Urinary bladder (tissue), 4 donors: ENCODE measurements around the gene LIN28A. TPM values are rescaled to one million over a fixed set of nuclear protein-coding genes. Genes with fewer than 3 reads are reported as not detected.
"Not testable (repeated sequence)": the region's sequence is repeated elsewhere in the genome, so short reads cannot be mapped to it uniquely, and the experiment has no call there.

Source experiments
- DNase-seq: peaks from one replicate; pipeline ENCODE4 v3.0.0-alpha.2; 2015; ENCODE audit errors: extremely low spot score
- H3K27ac ChIP-seq: one replicate; pipeline ENCODE4 v1.5.1; 2013; ENCODE audit warnings: low read depth, mild to moderate bottlenecking, moderate library complexity
- H3K36me3 ChIP-seq: one replicate; pipeline ENCODE4 v1.6.1; 2013; ENCODE audit warnings: mild to moderate bottlenecking, moderate library complexity; ENCODE audit not compliant: insufficient read depth
- H3K4me1 ChIP-seq: one replicate; pipeline ENCODE4 v1.6.1; 2013; ENCODE audit warnings: mild to moderate bottlenecking, moderate library complexity; ENCODE audit not compliant: insufficient read depth
- H3K4me3 ChIP-seq: one replicate; pipeline ENCODE4 v1.5.1; 2013; ENCODE audit warnings: low read depth, low read length
- WGBS: extraction: QIAGEN DNeasy Blood & Tissue Kit; methylation state at CpG from one replicate; pipeline ENCODE4 v1.1.7; 2013; 5-methylcytosine and 5-hydroxymethylcytosine counted together
- polyA plus RNA-seq: library from polyadenylated mRNA; stranded (reverse); fragments of 200-250 nt; gene quantifications from one replicate; pipeline ENCODE4 v1.2.3, GENCODE V29; 2013
- total RNA-seq: library from RNA; depleted of rRNA; stranded (reverse); fragments of >200 nt; gene quantifications from one replicate; pipeline ENCODE4 v1.2.3, GENCODE V29; 2014
- donor health status: healthy with polysubstance abuse.
- donor health status: healthy.

Gene LIN28A
- total RNA-seq (not detected), polyA plus RNA-seq (not detected)

- no peaks in the 10 kb centered on the region for H3K36me3 ChIP-seq
- WGBS = 2% methylated on average over 70 of the region's 70 CpGs
- no peak within 1 kb of the TSS for H3K4me3 ChIP-seq
- no peak within 1 kb of the TSS for H3K27ac ChIP-seq
- H3K4me1 ChIP-seq = no peaks in the 10 kb centered on the region
- DNase-seq = no peak
Observed at GRCh38 chr1:26410706-26411623, at the start of gene LIN28A. TSS of gene LIN28A (plus strand) at chr1:26410817. CDS start at chr1:26410892, 75 bp downstream.

DNA sequence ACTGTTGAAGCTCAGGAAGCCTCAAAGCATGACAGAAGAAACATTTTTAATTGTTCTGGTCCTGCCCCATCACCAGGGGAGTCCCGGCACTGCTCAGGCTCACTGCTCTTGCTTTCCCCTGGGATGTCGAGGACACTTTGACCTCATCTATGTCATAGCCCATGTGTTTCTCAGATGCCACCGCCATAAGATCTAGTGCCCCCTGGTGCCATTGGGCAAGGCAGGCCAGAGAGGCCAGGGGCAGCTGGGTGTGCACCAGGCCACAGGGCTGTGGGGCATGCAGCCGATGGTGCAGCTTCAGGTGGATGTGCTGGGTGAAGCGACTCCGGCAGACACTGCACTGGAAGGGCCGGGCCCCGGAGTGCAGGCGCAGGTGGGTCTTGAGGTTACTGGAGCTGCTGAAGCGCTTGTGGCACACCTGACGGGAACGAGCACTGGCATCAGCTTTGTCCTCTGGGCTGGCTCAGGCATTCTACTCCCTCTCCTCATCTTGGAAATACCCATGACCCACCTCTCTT, 49.0 kb upstream of the LIN28A start:
- Histone ChIP-seq H3K36me3 (no peaks in the 10 kb centered on the region), H3K4me1 (no peaks in the 10 kb centered on the region), H3K27ac (no peak overlapping the region), H3K4me3 (no peak overlapping the region)
- no peak for DNase-seq
- WGBS = 89% methylated on average over 12 of the region's 12 CpGs

DNA sequence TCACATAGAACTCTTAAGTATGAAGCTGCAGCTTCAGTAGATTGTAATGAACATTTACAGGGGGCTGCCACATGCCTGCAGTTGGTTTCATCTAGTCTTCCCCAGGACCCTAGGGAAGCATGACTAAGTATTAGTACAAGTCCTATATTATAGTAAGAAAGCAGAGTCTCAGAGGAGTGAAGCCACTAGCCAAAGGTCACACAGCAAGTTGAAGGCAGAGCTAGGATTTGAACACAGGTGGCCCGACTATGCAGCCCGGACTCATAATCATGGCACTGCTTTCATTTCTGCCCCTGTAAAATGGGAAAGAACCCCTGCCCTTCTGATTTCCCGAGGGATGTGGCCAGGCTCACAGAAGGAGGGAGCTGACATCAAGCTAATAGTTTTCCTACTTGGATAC, 48.3 kb upstream of the LIN28A start:
- no peak for DNase-seq
- no peaks in the 10 kb centered on the region for H3K4me1 ChIP-seq
- no peak overlapping the region for H3K27ac ChIP-seq
- 89% methylated on average over 3 of the region's 3 CpGs for WGBS
- no peak overlapping the region for H3K4me3 ChIP-seq
- H3K36me3 ChIP-seq = no peaks in the 10 kb centered on the region

- no peak overlapping the region for H3K4me3 ChIP-seq
- WGBS = 32% methylated on average over 26 of the region's 26 CpGs
- DNase-seq = no peak
- no peaks in the 10 kb centered on the region for H3K36me3 ChIP-seq
- no peak overlapping the region for H3K27ac ChIP-seq
- no peaks in the 10 kb centered on the region for H3K4me1 ChIP-seq
Observed at GRCh38 chr1:26363549-26364448, 46.8 kb upstream of the LIN28A start.

- H3K27ac ChIP-seq = no peak overlapping the region
- H3K4me1 ChIP-seq = no peaks in the 10 kb centered on the region
- DNase-seq = no peak
- 44% methylated on average over 9 of the region's 9 CpGs for WGBS
- no peak overlapping the region for H3K4me3 ChIP-seq
- no peaks in the 10 kb centered on the region for H3K36me3 ChIP-seq
Observed at GRCh38 chr1:26364956-26365355, 45.7 kb upstream of the LIN28A start.

GRCh38 chr1:26367441-26367840, 43.2 kb upstream of the LIN28A start:
- Histone ChIP-seq H3K27ac (no peak overlapping the region), H3K36me3 (no peaks in the 10 kb centered on the region), H3K4me3 (no peak overlapping the region), H3K4me1 (no peaks in the 10 kb centered on the region)
- no peak for DNase-seq
- 85% methylated on average over 6 of the region's 6 CpGs for WGBS

- whole genome bisulfite sequencing = 66% methylated on average over 4 of the region's 4 CpGs
- Histone ChIP-seq H3K36me3 (no peaks in the 10 kb centered on the region), H3K27ac (no peak overlapping the region), H3K4me1 (no peaks in the 10 kb centered on the region), H3K4me3 (no peak overlapping the region)
- DNase-seq = no peak
Observed at GRCh38 chr1:26368006-26368405, 42.6 kb upstream of the LIN28A start.

DNA sequence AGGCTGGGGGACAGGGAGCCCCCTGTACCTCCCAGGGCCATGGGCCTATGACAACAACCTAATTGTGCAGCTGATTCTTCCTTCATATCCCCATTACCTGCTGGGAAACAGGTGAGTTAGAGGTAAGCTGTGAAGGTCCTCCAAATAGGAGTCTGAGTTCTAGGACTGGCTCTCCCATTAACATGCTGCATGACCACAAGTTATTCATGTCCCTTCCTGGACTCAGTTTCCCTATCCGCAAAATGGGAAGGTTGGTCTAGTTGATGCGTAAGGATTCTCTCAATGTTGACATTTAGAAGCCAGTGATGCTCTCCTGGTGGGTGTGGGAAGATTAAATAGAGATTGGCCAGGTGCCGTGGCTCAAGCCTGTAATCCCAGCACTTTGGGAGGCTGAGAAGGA, 42.1 kb upstream of the LIN28A start:
- DNase-seq = no peak
- no peak overlapping the region for H3K27ac ChIP-seq
- 93% methylated on average over 3 of the region's 3 CpGs for WGBS
- H3K4me3 ChIP-seq = no peak overlapping the region
- H3K4me1 ChIP-seq = no peaks in the 10 kb centered on the region
- no peaks in the 10 kb centered on the region for H3K36me3 ChIP-seq

- H3K27ac ChIP-seq = no peak overlapping the region
- no peak for DNase-seq
- WGBS = 58% methylated on average over 6 of the region's 6 CpGs
- H3K4me1 ChIP-seq = no peaks in the 10 kb centered on the region
- no peaks in the 10 kb centered on the region for H3K36me3 ChIP-seq
- no peak overlapping the region for H3K4me3 ChIP-seq
Observed at GRCh38 chr1:26370591-26371382, 39.8 kb upstream of the LIN28A start.

DNA sequence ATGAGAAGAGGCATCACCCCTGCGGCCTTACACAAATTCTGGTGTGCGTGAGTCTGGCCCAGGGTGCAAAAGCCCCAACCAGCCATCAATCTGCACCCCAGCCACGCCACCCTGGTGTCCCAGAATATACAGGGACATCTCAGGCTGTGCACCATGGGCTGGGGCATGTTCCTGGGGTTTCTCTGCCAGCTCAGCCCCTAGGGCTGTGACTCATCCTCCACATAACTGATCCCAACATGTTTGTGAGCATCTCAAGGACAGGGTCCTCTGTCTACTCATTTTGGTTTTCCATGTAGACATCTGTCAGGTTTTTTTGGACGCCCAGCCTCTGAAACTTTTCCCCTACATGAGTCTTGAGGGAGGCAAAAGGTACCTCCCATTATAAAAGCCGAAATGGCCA, 38.6 kb upstream of the LIN28A start:
- Histone ChIP-seq H3K36me3 (no peaks in the 10 kb centered on the region), H3K27ac (no peak overlapping the region), H3K4me1 (no peaks in the 10 kb centered on the region), H3K4me3 (no peak overlapping the region)
- no peak for DNase-seq
- 88% methylated on average over 5 of the region's 5 CpGs for WGBS

- H3K4me3 ChIP-seq, H3K27ac ChIP-seq, H3K4me1 ChIP-seq, H3K36me3 ChIP-seq, DNase-seq: not testable (repeated sequence)
- 78% methylated on average over 3 of the region's 3 CpGs for WGBS
Observed at GRCh38 chr1:26372611-26373010, 38.0 kb upstream of the LIN28A start, which contains the start of gene ZNF683. TSS of gene ZNF683 (minus strand) at chr1:26372750. CDS start at chr1:26368571, 4,179 bp downstream.

- no peaks in the 10 kb centered on the region for H3K36me3 ChIP-seq
- no peak overlapping the region for H3K4me3 ChIP-seq
- no peak overlapping the region for H3K27ac ChIP-seq
- H3K4me1 ChIP-seq = no peaks in the 10 kb centered on the region
- DNase-seq = no peak
- 68% methylated on average over 4 of the region's 4 CpGs for WGBS
Observed at GRCh38 chr1:26373281-26373680, 37.3 kb upstream of the LIN28A start.

DNA sequence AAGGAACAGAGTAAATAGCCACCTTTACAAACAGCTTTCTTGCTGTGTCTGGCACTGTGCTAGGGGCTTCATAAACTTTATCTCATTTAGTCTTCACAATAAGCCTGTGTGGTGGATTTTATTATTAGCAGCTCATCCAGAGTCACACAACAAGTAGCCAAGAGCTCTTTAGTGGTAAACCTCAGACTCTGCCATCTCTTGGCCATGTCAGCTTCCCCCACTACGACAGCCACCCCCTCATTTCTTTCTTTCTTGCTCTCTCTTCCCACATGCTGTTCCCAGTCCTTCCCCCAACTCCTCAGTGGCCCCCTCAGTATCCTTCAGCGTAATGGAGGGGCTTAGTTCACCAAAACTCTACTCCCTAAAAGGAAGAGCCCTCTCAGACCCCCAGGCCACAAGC, 36.8 kb upstream of the LIN28A start:
- Histone ChIP-seq H3K27ac (no peak overlapping the region), H3K4me3 (no peak overlapping the region), H3K4me1 (no peaks in the 10 kb centered on the region), H3K36me3 (no peaks in the 10 kb centered on the region)
- 27% methylated on average over 2 of the region's 2 CpGs for WGBS
- no peak for DNase-seq
